HG02840 (cell line): ENCODE measurements around the gene AQR.
"Not testable (repeated sequence)": the region's sequence is repeated elsewhere in the genome, so short reads cannot be mapped to it uniquely, and the experiment has no call there.

Source experiments
- ATAC-seq: cut with Tn5 transposase; IDR thresholded peaks from one replicate; pipeline ENCODE4 v1.9.1; 2021; ENCODE audit warnings: mild to moderate bottlenecking, moderate library complexity, moderate number of reproducible peaks; ENCODE audit not compliant: unreplicated experiment, low FRiP score

Gene AQR

GRCh38 chr15:34964277-34964676 is 5.3 kb downstream of the AQR start:
- ATAC-seq: no peak

- ATAC-seq: no peak
Observed at GRCh38 chr15:34953851-34954250, 15.7 kb downstream of the AQR start.

- ATAC-seq: no peak
Observed at GRCh38 chr15:34952481-34952880, 17.1 kb downstream of the AQR start.

GRCh38 chr15:34951993-34952392 is 17.5 kb downstream of the AQR start:
- no peak for ATAC-seq

- ATAC-seq: no peak
Observed at GRCh38 chr15:34944936-34945335, 24.6 kb downstream of the AQR start.

- no peak for ATAC-seq
Observed at GRCh38 chr15:34943711-34944110, 25.8 kb downstream of the AQR start.

- ATAC-seq: not testable (repeated sequence)
Observed at GRCh38 chr15:34943264-34943663, 26.3 kb downstream of the AQR start.

- no peak for ATAC-seq
Observed at GRCh38 chr15:34942363-34942762, 27.2 kb downstream of the AQR start.

- ATAC-seq: no peak
Observed at GRCh38 chr15:34941831-34942230, 27.7 kb downstream of the AQR start.

GRCh38 chr15:34941185-34941698 is 28.3 kb downstream of the AQR start:
- ATAC-seq: no peak

GRCh38 chr15:34933432-34933975 is 36.0 kb downstream of the AQR start:
- no peak for ATAC-seq

- ATAC-seq: not testable (repeated sequence)
Observed at GRCh38 chr15:34928349-34928748, 41.2 kb downstream of the AQR start.

- ATAC-seq: no peak
Observed at GRCh38 chr15:34927726-34928125, 41.8 kb downstream of the AQR start.

GRCh38 chr15:34914317-34914716 is 55.2 kb downstream of the AQR start:
- ATAC-seq: no peak

GRCh38 chr15:34905047-34905446 is 64.5 kb downstream of the AQR start:
- ATAC-seq: no peak

- no peak for ATAC-seq
Observed at GRCh38 chr15:34904527-34904926, 65.0 kb downstream of the AQR start.

- ATAC-seq: no peak
Observed at GRCh38 chr15:34900748-34901147, 68.8 kb downstream of the AQR start.

- ATAC-seq: no peak
Observed at GRCh38 chr15:34896183-34896582, 73.4 kb downstream of the AQR start.

GRCh38 chr15:34893967-34894366 is 75.6 kb downstream of the AQR start:
- no peak for ATAC-seq

GRCh38 chr15:34892963-34893591 is 76.5 kb downstream of the AQR start:
- ATAC-seq: no peak

- ATAC-seq: no peak
Observed at GRCh38 chr15:34890424-34890823, 79.1 kb downstream of the AQR start.

GRCh38 chr15:34889476-34889875 is 80.1 kb downstream of the AQR start:
- no peak for ATAC-seq
